Tibial artery (tissue), 4 donors: ENCODE measurements around the gene SNX4.

Source experiments
- DNase-seq, 2 donors: peaks; one replicate each; pipeline ENCODE4 v3.0.0-alpha.2; 2019
- H3K27ac ChIP-seq, 2 donors: fragments of 200-600 bp; sonication (generic) in 1 of 2; 1 replicate in 1 of 2; 2 replicates in 1 of 2; pipeline ENCODE4 v1.5.1; 2018 to 2019; ENCODE audit warnings: mild to moderate bottlenecking in 1 of 2
- H3K27me3 ChIP-seq, 2 donors: fragments of 200-600 bp; sonication (generic) in 1 of 2; one replicate each; pipeline versions ENCODE4 v1.5.1 to v1.6.0; 2016 to 2019
- H3K36me3 ChIP-seq, 3 donors: fragments of 200-600 bp; sonication (generic) in 2 of 3; one replicate each; pipeline ENCODE4 v1.5.1; 2016 to 2019; ENCODE audit warnings: mild to moderate bottlenecking in 2 of 3
- H3K4me1 ChIP-seq, 4 donors: fragments of 200-600 bp; sonication (generic) in 2 of 4; 1 replicate in 3 of 4; 2 replicates in 1 of 4; pipeline ENCODE4 v1.5.1; 2016 to 2019
- H3K4me3 ChIP-seq, 2 donors: fragments of 200-600 bp; sonication (generic) in 1 of 2; 1 replicate in 1 of 2; 2 replicates in 1 of 2; pipeline ENCODE4 v1.5.1; 2018 to 2019; ENCODE audit warnings: mild to moderate bottlenecking in 2 of 2
- H3K9me3 ChIP-seq, 3 donors: fragments of 200-600 bp; sonication (generic) in 1 of 3; one replicate each; pipeline ENCODE4 v1.5.1; 2016 to 2019
- intact Hi-C: fragments of 100-400 bp; cut with DNase I; formaldehyde crosslinking; loops from one replicate; pipeline ENCODE4 v1.15.0; 2023; ENCODE audit warnings: low total_unique reads
- TF ChIP-seq, protein P1 (sequence below), 2 experiments: fragments of 200-600 bp in 1 of 2; fragments of 450-650 bp in 1 of 2; IDR thresholded peaks; one replicate each; pipeline ENCODE4 v1.5.1; 2017 to 2019; ENCODE audit warnings: antibody characterized with exemption in 2 of 2, mild to moderate bottlenecking in 1 of 2, moderate library complexity in 1 of 2

Gene SNX4

DNA sequence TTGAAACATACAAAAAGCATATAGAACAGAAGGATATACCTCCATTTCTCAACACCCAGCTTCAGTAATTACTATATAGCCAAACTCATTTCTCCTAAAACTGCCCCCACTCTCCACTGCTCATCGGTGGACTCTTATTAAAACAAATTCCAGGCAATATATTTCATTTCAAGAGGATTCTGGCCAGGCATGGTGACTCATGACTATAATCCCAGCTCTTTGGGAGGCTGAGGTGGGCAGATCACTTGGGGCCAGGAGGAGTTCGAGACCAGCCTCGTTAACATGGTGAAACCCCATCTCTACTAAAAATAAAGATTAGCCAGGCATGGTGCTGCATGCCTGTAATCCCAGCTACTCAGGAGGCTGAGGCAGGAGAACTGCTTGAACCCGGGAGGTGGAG lies 40.9 kb downstream of the SNX4 start:
- no peaks in the 10 kb centered on the region for H3K27me3 ChIP-seq
- no peaks in the 10 kb centered on the region for H3K9me3 ChIP-seq
- TF ChIP-seq, protein P1, sequence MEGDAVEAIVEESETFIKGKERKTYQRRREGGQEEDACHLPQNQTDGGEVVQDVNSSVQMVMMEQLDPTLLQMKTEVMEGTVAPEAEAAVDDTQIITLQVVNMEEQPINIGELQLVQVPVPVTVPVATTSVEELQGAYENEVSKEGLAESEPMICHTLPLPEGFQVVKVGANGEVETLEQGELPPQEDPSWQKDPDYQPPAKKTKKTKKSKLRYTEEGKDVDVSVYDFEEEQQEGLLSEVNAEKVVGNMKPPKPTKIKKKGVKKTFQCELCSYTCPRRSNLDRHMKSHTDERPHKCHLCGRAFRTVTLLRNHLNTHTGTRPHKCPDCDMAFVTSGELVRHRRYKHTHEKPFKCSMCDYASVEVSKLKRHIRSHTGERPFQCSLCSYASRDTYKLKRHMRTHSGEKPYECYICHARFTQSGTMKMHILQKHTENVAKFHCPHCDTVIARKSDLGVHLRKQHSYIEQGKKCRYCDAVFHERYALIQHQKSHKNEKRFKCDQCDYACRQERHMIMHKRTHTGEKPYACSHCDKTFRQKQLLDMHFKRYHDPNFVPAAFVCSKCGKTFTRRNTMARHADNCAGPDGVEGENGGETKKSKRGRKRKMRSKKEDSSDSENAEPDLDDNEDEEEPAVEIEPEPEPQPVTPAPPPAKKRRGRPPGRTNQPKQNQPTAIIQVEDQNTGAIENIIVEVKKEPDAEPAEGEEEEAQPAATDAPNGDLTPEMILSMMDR (IDR thresholded peaks at IDR 0.05) = no peak
- H3K4me1 ChIP-seq = no peaks in the 10 kb centered on the region
- H3K27ac ChIP-seq = no peak overlapping the region
- H3K36me3 ChIP-seq = peaks cover 24 to 49% (median 29%) of the 10 kb centered on the region in 3 donors
- no peak for DNase-seq
- intact Hi-C loops = no loop called here
- no peak overlapping the region for H3K4me3 ChIP-seq

- H3K36me3 ChIP-seq = peaks cover 28 to 51% (median 31%) of the 10 kb centered on the region in 3 donors
- intact Hi-C loops = no loop called here
Observed at GRCh38 chr3:125478326-125478725, 41.7 kb downstream of the SNX4 start.

DNA sequence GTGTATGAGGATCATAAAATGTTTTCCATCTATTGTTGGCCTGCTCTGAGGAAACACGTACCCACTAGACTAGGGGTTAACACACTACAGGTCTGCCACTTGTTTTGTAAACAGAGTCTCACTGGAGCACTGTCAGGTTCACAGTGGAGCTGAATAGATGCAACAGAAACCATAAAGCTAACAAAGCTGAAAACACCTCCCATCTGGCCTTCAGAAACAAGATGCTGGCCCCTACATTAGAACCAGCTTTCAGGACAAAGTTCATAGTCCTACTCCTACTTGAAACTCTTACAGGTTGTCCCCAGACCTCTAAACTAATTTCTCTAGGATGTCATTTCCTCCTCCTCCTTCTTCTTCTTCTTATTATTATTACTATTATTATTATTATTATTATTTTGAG lies 42.3 kb downstream of the SNX4 start:
- no peaks in the 10 kb centered on the region for H3K27me3 ChIP-seq
- no peak for DNase-seq
- H3K4me3 ChIP-seq = no peak overlapping the region
- no peaks in the 10 kb centered on the region for H3K4me1 ChIP-seq
- peaks cover 33 to 57% (median 33%) of the 10 kb centered on the region in 3 donors for H3K36me3 ChIP-seq
- intact Hi-C loops = no loop called here
- H3K27ac ChIP-seq = no peak overlapping the region
- H3K9me3 ChIP-seq = no peaks in the 10 kb centered on the region
- TF ChIP-seq, protein P1 (IDR thresholded peaks at IDR 0.05) = no peak

More at GRCh38 chr3:125478326-125478725, 41.7 kb downstream of the SNX4 start:
- Histone ChIP-seq H3K4me3 (no peak overlapping the region), H3K27ac (no peak overlapping the region), H3K27me3 (no peaks in the 10 kb centered on the region), H3K9me3 (no peaks in the 10 kb centered on the region), H3K4me1 (no peaks in the 10 kb centered on the region)
- TF ChIP-seq, protein P1 (IDR thresholded peaks at IDR 0.05) = no peak
- DNase-seq = no peak

DNA sequence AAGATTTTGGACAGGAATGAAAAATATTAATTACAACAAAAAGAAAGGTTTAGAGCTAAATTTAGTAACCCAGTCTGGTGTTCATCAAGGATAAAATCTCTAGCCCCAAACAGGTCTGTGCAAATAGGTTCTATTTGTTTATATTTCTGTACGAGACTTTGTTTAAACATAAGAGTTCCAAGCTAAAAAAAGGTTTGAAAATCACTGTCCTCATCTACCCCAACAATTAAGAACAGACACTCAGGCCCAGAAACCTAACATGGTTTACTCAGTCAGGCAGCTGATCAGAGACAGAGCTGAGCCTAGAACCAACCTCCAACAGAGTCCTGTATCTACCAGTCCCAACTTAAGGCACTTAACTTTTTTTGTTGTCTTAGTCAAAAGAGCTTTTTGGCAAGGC lies 49.3 kb downstream of the SNX4 start:
- Histone ChIP-seq H3K9me3 (no peaks in the 10 kb centered on the region), H3K4me3 (no peak overlapping the region), H3K4me1 (no peaks in the 10 kb centered on the region), H3K36me3 (peaks cover 42 to 66% (median 58%) of the 10 kb centered on the region in 3 donors), H3K27ac (no peak overlapping the region), H3K27me3 (no peaks in the 10 kb centered on the region)
- intact Hi-C loops = no loop called here
- TF ChIP-seq, protein P1 (IDR thresholded peaks at IDR 0.05) = no peak
- no peak for DNase-seq

DNA sequence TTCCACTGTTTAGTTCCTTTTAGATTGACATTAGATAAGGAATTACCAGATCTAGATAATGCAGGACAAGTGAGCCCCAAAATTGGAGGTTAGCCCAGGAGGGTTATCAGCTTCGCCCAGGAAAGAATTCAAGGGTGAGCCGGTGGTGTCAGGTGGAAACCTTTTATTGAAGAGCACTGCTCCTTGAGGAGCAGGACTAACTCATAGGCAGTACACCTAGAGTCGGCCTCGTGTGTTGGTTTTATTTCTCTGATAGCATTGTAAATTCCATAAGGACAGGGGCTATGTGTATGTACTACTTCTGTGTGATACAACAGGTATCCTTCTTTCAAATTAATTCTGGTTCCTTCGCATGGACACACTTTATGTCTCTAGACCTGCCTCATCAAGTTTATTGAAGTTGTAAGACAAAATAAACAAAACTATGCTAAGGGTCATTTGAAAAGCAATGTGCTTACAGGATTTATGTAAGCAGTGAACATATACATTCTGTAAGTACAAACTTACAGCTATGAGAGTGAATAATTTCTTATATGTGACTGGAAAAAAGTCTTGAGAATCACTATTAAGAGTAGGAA lies 57.2 kb downstream of the SNX4 start:
- intact Hi-C loops = no loop called here
- no peak for DNase-seq
- peaks cover 56 to 82% (median 58%) of the 10 kb centered on the region in 3 donors for H3K36me3 ChIP-seq
- H3K4me3 ChIP-seq = no peak overlapping the region
- H3K4me1 ChIP-seq = no peaks in the 10 kb centered on the region
- TF ChIP-seq, protein P1 (IDR thresholded peaks at IDR 0.05) = no peak
- H3K9me3 ChIP-seq = no peaks in the 10 kb centered on the region
- no peak overlapping the region for H3K27ac ChIP-seq
- H3K27me3 ChIP-seq = no peaks in the 10 kb centered on the region

DNA sequence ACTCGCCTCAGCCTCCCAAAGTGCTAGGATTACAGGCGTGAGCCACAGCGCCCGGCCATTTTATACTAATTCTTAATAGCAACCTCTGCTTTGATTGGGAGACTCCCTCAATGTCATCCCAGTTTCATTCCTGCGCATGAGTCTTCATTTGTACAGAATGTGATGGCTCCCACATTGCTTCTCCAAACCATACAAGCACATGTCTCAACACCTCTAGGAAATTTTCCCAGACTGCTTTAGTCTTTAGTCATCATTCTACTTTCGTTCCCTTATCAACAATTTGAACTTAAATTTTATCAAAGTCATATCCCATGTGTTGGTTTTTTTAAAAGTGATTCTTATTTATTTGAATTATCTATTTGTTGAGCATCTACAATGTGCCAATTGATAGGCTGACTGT lies 58.1 kb downstream of the SNX4 start:
- intact Hi-C loops = no loop called here
- Histone ChIP-seq H3K27me3 (no peaks in the 10 kb centered on the region), H3K36me3 (peaks cover 54 to 81% (median 57%) of the 10 kb centered on the region in 3 donors), H3K4me3 (no peak overlapping the region), H3K9me3 (no peaks in the 10 kb centered on the region), H3K27ac (no peak overlapping the region), H3K4me1 (no peaks in the 10 kb centered on the region)
- DNase-seq = no peak
- TF ChIP-seq, protein P1 (IDR thresholded peaks at IDR 0.05) = no peak
